C4-2B (cell line): ENCODE data around the gene FAM118A.

ENCODE experiments used
- CTCF ChIP-seq: fragments of 450-650 bp; conservative IDR thresholded peaks from 2 replicates; pipeline ENCODE4 v1.5.1; 2017; ENCODE audit warnings: mild to moderate bottlenecking
- ZFX ChIP-seq: fragments of 450-650 bp; IDR thresholded peaks from 2 replicates; pipeline ENCODE4 v1.6.1; 2017

GRCh38 chr22:45314786-45315185, 5.1 kb downstream of the FAM118A start:
- no peak for TF ChIP-seq CTCF
- TF ChIP-seq ZFX = no peak
